ENCODE data around the gene LCN15. TPM values are rescaled to one million over a fixed set of nuclear protein-coding genes. Genes with fewer than 3 reads are reported as not detected.

The LCN15 gene
- polyA plus RNA-seq, 3 donors = not detected

GRCh38 chr9:136794281-136794999 lies 30.1 kb upstream of the LCN15 start:
- Histone ChIP-seq H3K27me3 (ENCODE audit: control insufficient read depth in 2 of 2, insufficient read depth in 2 of 2, low read length in 2 of 2) (peaks cover 13 to 35% of the 10 kb centered on the region in 2 donors), H3K36me3 (replicated peaks in 1 of 2; ENCODE audit: control insufficient read depth in 1 of 2, insufficient read depth in 2 of 2, low read length in 2 of 2) (no peaks in the 10 kb centered on the region), H2AFZ (ENCODE audit: insufficient read depth, low read depth, low read length, poor library complexity, severe bottlenecking) (no peak overlapping the region), H3K9ac (ENCODE audit: insufficient read depth, low read length, poor library complexity, severe bottlenecking) (no peak overlapping the region), H3K4me3 (replicated peaks in 1 of 3; ENCODE audit: low read depth in 2 of 3, low read length in 3 of 3) (no peak overlapping the region), H3K27ac (ENCODE audit: low read depth in 1 of 2, low read length in 2 of 2) (no peak overlapping the region), H3K4me1 (ENCODE audit: control insufficient read depth in 1 of 2, insufficient read depth in 2 of 2, low read length in 2 of 2) (peaks cover 31 to 39% of the 10 kb centered on the region in 2 donors), H4K20me1 (ENCODE audit: insufficient read depth, low read length) (peaks cover 17% of the 10 kb centered on the region), H3K79me2 (ENCODE audit: insufficient read depth, low read length) (peaks cover 4% of the 10 kb centered on the region), H3K4me2 (replicated peaks; ENCODE audit: extremely low read depth, low read length, poor library complexity, severe bottlenecking) (no peak overlapping the region), H3K9me3 (replicated peaks in 1 of 2; ENCODE audit: control insufficient read depth in 1 of 2, insufficient read depth in 1 of 2, low read length in 2 of 2) (no peaks in the 10 kb centered on the region)
- WGBS (ENCODE audit: insufficient coverage) = 97% methylated on average over 11 of the region's 14 CpGs
- Mint-ChIP-seq H3K9me3 (peaks cover 0 to 4% (median 1%) of the 10 kb centered on the region in 7 donors), H3K27ac (peak overlapping the region in 4 of 7 donors; percentile 17 to 80 (median 42)), H3K4me1 (peaks cover 23% of the 10 kb centered on the region), H3K36me3 (peaks cover 12% of the 10 kb centered on the region in 2 donors), H3K4me3 (no peak overlapping the region), H3K27me3 (ENCODE audit: low read depth in 3 of 3) (peaks cover 37 to 47% (median 43%) of the 10 kb centered on the region in 3 donors)
- DNase-seq = no peak
- intact Hi-C loops (cut with micrococcal nuclease) = loop anchor here in 1 of 2 donors (5.0 kb wide), 1 partner anchor 53 kb away; the partner anchor contains the start of gene PHPT1
- no peak for TF ChIP-seq CTCF (IDR thresholded peaks at IDR 0.05)

GRCh38 chr9:136793086-136793946 lies 29.0 kb upstream of the LCN15 start:
- WGBS (ENCODE audit: insufficient coverage) = 88% methylated on average over 10 of the region's 17 CpGs

More at GRCh38 chr9:136793086-136793946, 29.0 kb upstream of the LCN15 start:
- Mint-ChIP-seq H3K27me3 (ENCODE audit: low read depth in 3 of 3) (peaks cover 27 to 38% (median 32%) of the 10 kb centered on the region in 3 donors), H3K4me1 (peaks cover 22% of the 10 kb centered on the region), H3K9me3 (peaks cover 0 to 4% (median 0%) of the 10 kb centered on the region in 7 donors), H3K36me3 (peaks cover 12% of the 10 kb centered on the region in 2 donors), H3K4me3 (no peak overlapping the region), H3K27ac (peak overlapping the region in 2 of 7 donors; percentile 51 to 72)
- intact Hi-C loops (cut with micrococcal nuclease) = loop anchor here in 1 of 2 donors (5.0 kb wide), 1 partner anchor 54 kb away; the partner anchor contains the start of gene PHPT1
- no peak overlapping the region for H3K9ac ChIP-seq (ENCODE audit: insufficient read depth, low read length, poor library complexity, severe bottlenecking)
- no peak for TF ChIP-seq CTCF (IDR thresholded peaks at IDR 0.05)
- H3K36me3 ChIP-seq (replicated peaks in 1 of 2; ENCODE audit: control insufficient read depth in 1 of 2, insufficient read depth in 2 of 2, low read length in 2 of 2) = no peaks in the 10 kb centered on the region
- no peaks in the 10 kb centered on the region for H3K9me3 ChIP-seq (replicated peaks in 1 of 2; ENCODE audit: control insufficient read depth in 1 of 2, insufficient read depth in 1 of 2, low read length in 2 of 2)
- peaks cover 4% of the 10 kb centered on the region for H3K79me2 ChIP-seq (ENCODE audit: insufficient read depth, low read length)
- no peak overlapping the region for H2AFZ ChIP-seq (ENCODE audit: insufficient read depth, low read depth, low read length, poor library complexity, severe bottlenecking)
- H3K4me3 ChIP-seq (replicated peaks in 1 of 3; ENCODE audit: low read depth in 2 of 3, low read length in 3 of 3) = no peak overlapping the region
- peaks cover 2 to 24% of the 10 kb centered on the region in 2 donors for H3K27me3 ChIP-seq (ENCODE audit: control insufficient read depth in 2 of 2, insufficient read depth in 2 of 2, low read length in 2 of 2)
- H3K4me2 ChIP-seq (replicated peaks; ENCODE audit: extremely low read depth, low read length, poor library complexity, severe bottlenecking) = no peak overlapping the region
- H3K4me1 ChIP-seq (ENCODE audit: control insufficient read depth in 1 of 2, insufficient read depth in 2 of 2, low read length in 2 of 2) = peaks cover 29 to 35% of the 10 kb centered on the region in 2 donors
- H3K27ac ChIP-seq (ENCODE audit: low read depth in 1 of 2, low read length in 2 of 2) = no peak overlapping the region
- DNase-seq = no peak
- H4K20me1 ChIP-seq (ENCODE audit: insufficient read depth, low read length) = peaks cover 14% of the 10 kb centered on the region
